Astrocyte of the hippocampus (primary cell): ENCODE data around the gene RNF207.

Source experiments
- DNase-seq: peaks from one replicate; pipeline ENCODE4 v3.0.0; 2011; ENCODE audit warnings: low read depth, low spot score

The RNF207 gene

GRCh38 chr1:6268415-6268814 lies 62.5 kb downstream of the RNF207 start:
- no peak for DNase-seq

DNA sequence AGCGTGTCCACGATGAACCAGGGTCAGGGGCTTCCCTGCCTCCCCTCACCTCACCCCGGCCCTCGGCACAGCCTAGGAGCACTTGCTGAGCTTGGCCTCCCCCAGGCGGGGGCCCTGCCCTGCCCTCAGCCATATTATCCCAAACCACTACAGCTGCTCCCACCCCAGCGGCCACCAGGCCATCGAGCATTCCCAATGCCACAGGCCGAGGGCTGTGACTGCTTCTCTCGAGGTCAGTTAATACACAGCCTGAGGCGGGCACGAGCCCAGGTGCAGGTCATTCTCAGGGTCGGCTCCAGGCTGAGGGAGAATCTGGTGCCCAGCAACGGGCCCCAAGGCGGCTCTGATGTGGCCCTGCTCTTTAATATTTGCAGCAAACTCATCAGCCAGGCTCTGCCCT lies 63.4 kb downstream of the RNF207 start:
- no peak for DNase-seq

- DNase-seq = no peak
These were observed 63.9 kb downstream of the RNF207 start for GRCh38 chr1:6269720-6270400.

DNA sequence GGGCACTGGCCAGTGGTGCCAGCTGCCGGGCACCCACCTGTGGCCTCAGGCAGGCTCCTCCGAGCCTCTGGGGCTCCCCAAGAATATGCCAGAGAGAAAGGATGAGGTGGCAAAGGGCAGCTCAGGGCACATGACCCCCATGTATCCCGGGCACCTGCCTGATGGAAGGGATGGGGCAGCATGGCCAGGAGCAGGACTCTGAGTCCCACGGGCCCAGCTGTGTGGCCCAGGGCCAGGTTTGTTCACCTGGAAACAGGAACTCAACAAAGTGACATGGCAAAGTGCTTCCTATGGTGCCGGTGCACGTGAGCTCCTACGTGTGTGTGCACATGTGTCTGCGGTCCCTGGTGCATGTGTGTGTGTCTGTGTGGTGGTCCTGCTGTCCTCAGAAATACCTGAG lies 64.5 kb downstream of the RNF207 start:
- no peak for DNase-seq
